Keratinocyte (primary cell): ENCODE measurements around the gene ERH.

Source experiments
- EZH2 ChIP-seq: IDR thresholded peaks from one replicate; pipeline ENCODE4 v1.6.1; 2012; ENCODE audit warnings: inconsistent platforms, mild to moderate bottlenecking, low read length, moderate library complexity
- TF ChIP-seq, protein P1 (sequence below), 3 experiments: IDR thresholded peaks in 1 of 3; conservative IDR thresholded peaks in 1 of 3; optimal IDR thresholded peaks in 1 of 3; 2 replicates in 2 of 3; 3 replicates in 1 of 3; pipeline versions ENCODE3 to v1.5.1; 2011; ENCODE audit warnings: low read length in 3 of 3, mild to moderate bottlenecking in 3 of 3, moderate library complexity in 2 of 3, control low read depth in 1 of 3, inconsistent platforms in 1 of 3; ENCODE audit not compliant: insufficient read depth in 2 of 3; ENCODE audit errors: extremely low read depth in 1 of 3

- TF ChIP-seq, protein P1, sequence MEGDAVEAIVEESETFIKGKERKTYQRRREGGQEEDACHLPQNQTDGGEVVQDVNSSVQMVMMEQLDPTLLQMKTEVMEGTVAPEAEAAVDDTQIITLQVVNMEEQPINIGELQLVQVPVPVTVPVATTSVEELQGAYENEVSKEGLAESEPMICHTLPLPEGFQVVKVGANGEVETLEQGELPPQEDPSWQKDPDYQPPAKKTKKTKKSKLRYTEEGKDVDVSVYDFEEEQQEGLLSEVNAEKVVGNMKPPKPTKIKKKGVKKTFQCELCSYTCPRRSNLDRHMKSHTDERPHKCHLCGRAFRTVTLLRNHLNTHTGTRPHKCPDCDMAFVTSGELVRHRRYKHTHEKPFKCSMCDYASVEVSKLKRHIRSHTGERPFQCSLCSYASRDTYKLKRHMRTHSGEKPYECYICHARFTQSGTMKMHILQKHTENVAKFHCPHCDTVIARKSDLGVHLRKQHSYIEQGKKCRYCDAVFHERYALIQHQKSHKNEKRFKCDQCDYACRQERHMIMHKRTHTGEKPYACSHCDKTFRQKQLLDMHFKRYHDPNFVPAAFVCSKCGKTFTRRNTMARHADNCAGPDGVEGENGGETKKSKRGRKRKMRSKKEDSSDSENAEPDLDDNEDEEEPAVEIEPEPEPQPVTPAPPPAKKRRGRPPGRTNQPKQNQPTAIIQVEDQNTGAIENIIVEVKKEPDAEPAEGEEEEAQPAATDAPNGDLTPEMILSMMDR (optimal IDR thresholded peaks at IDR 0.05 in 1 of 3, IDR thresholded peaks at IDR 0.05 in 1 of 3, conservative IDR thresholded peaks at IDR 0.05 in 1 of 3; ENCODE audit: extremely low read depth in 1 of 3, insufficient read depth in 2 of 3, low read length in 3 of 3), result no peak
- no peak for TF ChIP-seq EZH2
Observed at GRCh38 chr14:69399750-69400149, 1.7 kb upstream of the ERH start.
